PC-3 (cell line): ENCODE data around the gene DNAAF1.

Source experiments
- CTCF ChIP-seq: fragments of 300-600 bp; sonication (generic); conservative IDR thresholded peaks from 2 replicates; pipeline ENCODE4 v1.5.1; 2017; ENCODE audit warnings: antibody characterized with exemption, low read depth, mild to moderate bottlenecking, low read length
- EZH2phosphoT487 ChIP-seq: fragments of 300-600 bp; sonication (generic); IDR thresholded peaks from 2 replicates; pipeline ENCODE4 v1.6.1; 2018; ENCODE audit warnings: mild to moderate bottlenecking, antibody characterized with exemption, low read length, borderline replicate concordance

GRCh38 chr16:84137769-84138357, 7.2 kb upstream of the DNAAF1 start:
- TF ChIP-seq EZH2phosphoT487 (no peak), CTCF (no peak)
